ENCODE results near the gene TMEM147. TPM values are rescaled to one million over a fixed set of nuclear protein-coding genes. Genes with fewer than 3 reads are reported as not detected.

TMEM147 gene
- total and polyA plus RNA-seq, 7 donors, result 24.5 to 123 (median 68.3) TPM

- Histone ChIP-seq H3K27me3 (no peaks in the 10 kb centered on the region), H3K4me3 (no peak overlapping the region), H3K27ac (no peak overlapping the region), H3K4me1 (peaks cover 0 to 12% (median 12%) of the 10 kb centered on the region in 4 donors), H3K9me3 (no peaks in the 10 kb centered on the region), H3K36me3 (peaks cover 0 to 16% (median 0%) of the 10 kb centered on the region in 4 donors)
- TF ChIP-seq POLR2A (IDR thresholded peaks at IDR 0.05) (no peak), POLR2AphosphoS5 (IDR thresholded peaks at IDR 0.05) (no peak), EP300 (IDR thresholded peaks at IDR 0.05) (no peak), CTCF (IDR thresholded peaks at IDR 0.05) (no peak)
- no peak for DNase-seq
- intact Hi-C loops (cut with DNase I), result no loop called here
- WGBS, 2 donors, result 90 to 92% methylated on average over 21 of the region's 21 CpGs
These were observed 5.8 kb downstream of the TMEM147 start for GRCh38 chr19:35551091-35551810.

GRCh38 chr19:35552534-35553384, 7.3 kb downstream of the TMEM147 start:
- Histone ChIP-seq H3K36me3 (peaks cover 0 to 5% (median 0%) of the 10 kb centered on the region in 4 donors), H3K27me3 (peaks cover 0 to 9% (median 4%) of the 10 kb centered on the region in 3 donors), H3K4me3 (no peak overlapping the region), H3K27ac (no peak overlapping the region), H3K4me1 (peaks cover 0 to 4% (median 3%) of the 10 kb centered on the region in 4 donors), H3K9me3 (no peaks in the 10 kb centered on the region)
- intact Hi-C loops (cut with DNase I), result no loop called here
- TF ChIP-seq POLR2A (IDR thresholded peaks at IDR 0.05), result no peak
- TF ChIP-seq CTCF (IDR thresholded peaks at IDR 0.05), result no peak
- no peak for TF ChIP-seq EP300 (IDR thresholded peaks at IDR 0.05)
- no peak for TF ChIP-seq POLR2AphosphoS5 (IDR thresholded peaks at IDR 0.05)
- WGBS, 2 donors, result 65 to 76% methylated on average over 13 of the region's 13 CpGs
- no peak for DNase-seq

GRCh38 chr19:35553385-35554000, 8.1 kb downstream of the TMEM147 start:
- Histone ChIP-seq H3K4me3 (no peak overlapping the region), H3K36me3 (no peaks in the 10 kb centered on the region), H3K27ac (no peak overlapping the region), H3K9me3 (no peaks in the 10 kb centered on the region), H3K4me1 (peaks cover 0 to 11% (median 10%) of the 10 kb centered on the region in 4 donors), H3K27me3 (peaks cover 6 to 16% (median 11%) of the 10 kb centered on the region in 3 donors)
- TF ChIP-seq CTCF (IDR thresholded peaks at IDR 0.05) (no peak), EP300 (IDR thresholded peaks at IDR 0.05) (no peak), POLR2AphosphoS5 (IDR thresholded peaks at IDR 0.05) (no peak), POLR2A (IDR thresholded peaks at IDR 0.05) (no peak)
- DNase-seq, result no peak
- intact Hi-C loops (cut with DNase I), result no loop called here
- 70 to 74% methylated on average over 14 of the region's 14 CpGs for WGBS, 2 donors

- Histone ChIP-seq H3K4me3 (no peak overlapping the region), H3K36me3 (no peaks in the 10 kb centered on the region), H3K9me3 (no peaks in the 10 kb centered on the region), H3K27ac (no peak overlapping the region), H3K4me1 (peaks cover 0 to 14% (median 11%) of the 10 kb centered on the region in 4 donors), H3K27me3 (peaks cover 12 to 22% (median 17%) of the 10 kb centered on the region in 3 donors)
- no peak for DNase-seq
- 57 to 73% methylated on average over 5 of the region's 5 CpGs for WGBS, 2 donors
- TF ChIP-seq CTCF (IDR thresholded peaks at IDR 0.05) (no peak), EP300 (IDR thresholded peaks at IDR 0.05) (no peak), POLR2AphosphoS5 (IDR thresholded peaks at IDR 0.05) (no peak), POLR2A (IDR thresholded peaks at IDR 0.05) (no peak)
- intact Hi-C loops (cut with DNase I), result no loop called here
These were observed 8.7 kb downstream of the TMEM147 start for GRCh38 chr19:35554076-35554475.
